Measurements from ENCODE around the gene C16orf96.

C16orf96 gene

DNA sequence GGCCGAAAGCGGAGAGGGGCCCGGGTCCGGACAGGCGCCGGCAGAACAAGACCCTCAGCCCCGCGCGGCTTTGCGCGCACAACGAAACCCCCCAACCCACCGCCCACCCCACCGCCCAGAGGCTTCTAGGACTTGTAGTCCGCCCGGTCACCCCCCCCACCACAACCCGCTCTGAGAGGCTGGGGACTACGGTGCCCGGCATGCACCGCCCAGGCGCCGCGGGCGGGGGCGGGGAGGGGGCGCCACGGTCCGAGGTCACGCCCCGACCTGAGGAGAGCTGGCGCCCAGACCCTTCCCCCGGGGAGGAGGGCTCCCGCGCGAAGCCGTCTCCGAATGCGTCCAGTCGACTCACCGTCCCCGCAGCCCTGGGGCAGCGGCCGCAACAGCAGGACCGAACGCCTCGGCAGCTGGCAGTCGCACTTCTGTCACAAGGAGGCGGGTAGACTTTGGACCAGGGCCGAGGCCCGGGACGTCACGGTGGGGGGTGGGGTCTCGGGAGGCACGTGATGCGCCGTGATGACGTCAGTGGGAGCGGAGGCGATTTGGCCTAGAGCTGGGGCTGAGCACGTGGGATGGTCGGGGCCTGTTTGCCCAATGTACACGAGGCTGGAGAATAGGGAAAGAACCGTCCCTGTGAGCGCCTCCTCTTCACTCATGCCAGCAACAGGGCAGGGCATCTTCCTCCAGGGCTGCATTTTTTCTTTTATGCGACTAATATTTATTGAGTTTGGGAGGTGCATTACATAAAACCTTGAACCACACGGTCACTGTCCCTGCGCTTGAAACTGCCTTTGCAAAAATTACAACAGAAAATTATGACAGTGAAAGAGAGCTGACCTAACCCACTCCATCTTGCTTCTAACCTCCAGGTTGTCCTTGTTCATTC, 17.5 kb upstream of the C16orf96 start, which contains the start of gene CDIP1:
Gene CDIP1 (minus strand): TSS at position 424 of the 886 bp plus-strand sequence. CDS start 24,643 bp downstream, outside the sequence.
- no peaks in the 10 kb centered on the region for H3K9me3 ChIP-seq (ENCODE audit: control insufficient read depth, insufficient read depth, low read depth, low read length)
- H3K36me3 ChIP-seq (ENCODE audit: control insufficient read depth in 2 of 2, insufficient read depth in 1 of 2, low read length in 2 of 2) = peaks cover 0 to 18% of the 10 kb centered on the region in 2 experiments; a peak in 1 of 3 replicates
- H3K4me1 ChIP-seq (ENCODE audit: control insufficient read depth, insufficient read depth, low read length) = no peaks in the 10 kb centered on the region
- H3K27ac ChIP-seq (ENCODE audit: extremely low read depth, low read depth, low read length) = peak within 1 kb of the TSS; percentile 65; the same call in 1 of the 2 replicates
- POLR2A ChIA-PET = interaction anchor here (0.6 to 1.6 kb wide), 9 partner anchors 9 to 605 kb away, joined by 3 to 11 read pairs (median 5); partner anchors contain the start of genes HMOX2 and SEC14L5
- CTCF ChIA-PET = interaction anchor here (0.6 to 2.8 kb wide), 6 partner anchors 10 to 261 kb away, joined by 3 to 21 read pairs (median 4); no protein-coding TSS in a partner anchor
- H3K4me3 ChIP-seq (ENCODE audit: low read depth, low read length) = peak within 1 kb of the TSS; percentile 67
- 0 out of 2 replicates have a peak, but pooled peaks have one; percentile 47 for TF ChIP-seq GFI1B (tag by site-specific recombination; IDR thresholded peaks at IDR 0.05)
- TF ChIP-seq, protein P1, sequence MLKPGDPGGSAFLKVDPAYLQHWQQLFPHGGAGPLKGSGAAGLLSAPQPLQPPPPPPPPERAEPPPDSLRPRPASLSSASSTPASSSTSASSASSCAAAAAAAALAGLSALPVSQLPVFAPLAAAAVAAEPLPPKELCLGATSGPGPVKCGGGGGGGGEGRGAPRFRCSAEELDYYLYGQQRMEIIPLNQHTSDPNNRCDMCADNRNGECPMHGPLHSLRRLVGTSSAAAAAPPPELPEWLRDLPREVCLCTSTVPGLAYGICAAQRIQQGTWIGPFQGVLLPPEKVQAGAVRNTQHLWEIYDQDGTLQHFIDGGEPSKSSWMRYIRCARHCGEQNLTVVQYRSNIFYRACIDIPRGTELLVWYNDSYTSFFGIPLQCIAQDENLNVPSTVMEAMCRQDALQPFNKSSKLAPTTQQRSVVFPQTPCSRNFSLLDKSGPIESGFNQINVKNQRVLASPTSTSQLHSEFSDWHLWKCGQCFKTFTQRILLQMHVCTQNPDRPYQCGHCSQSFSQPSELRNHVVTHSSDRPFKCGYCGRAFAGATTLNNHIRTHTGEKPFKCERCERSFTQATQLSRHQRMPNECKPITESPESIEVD (tag by site-specific recombination; IDR thresholded peaks at IDR 0.05) = peak; percentile 40; the same call in 1 of the 2 replicates
- peak; percentile 36; the same call in 1 of the 2 replicates for TF ChIP-seq ZNF792 (tag by site-specific recombination; IDR thresholded peaks at IDR 0.05)
- no peak for TF ChIP-seq ZNF48 (tag by site-specific recombination; IDR thresholded peaks at IDR 0.05)
- peak; percentile 65; the same call in 1 of the 2 replicates for TF ChIP-seq GLIS1 (tag by site-specific recombination; IDR thresholded peaks at IDR 0.05)
- TF ChIP-seq ZNF677 (tag by site-specific recombination; IDR thresholded peaks at IDR 0.05) = no peak
- TF ChIP-seq ZNF664 (tag by site-specific recombination; IDR thresholded peaks at IDR 0.05) = no peak
- peak; percentile 79 for TF ChIP-seq YY1 (tag by site-specific recombination; IDR thresholded peaks at IDR 0.05)
- TF ChIP-seq ZNF2 (tag by site-specific recombination; IDR thresholded peaks at IDR 0.05) = peak; percentile 87
- TF ChIP-seq SP2 (tag by site-specific recombination; IDR thresholded peaks at IDR 0.05) = peak; percentile 90
- peak; percentile 68; the same call in 1 of the 2 replicates for TF ChIP-seq ZSCAN16 (tag by site-specific recombination; IDR thresholded peaks at IDR 0.05)
- TF ChIP-seq, protein P2, sequence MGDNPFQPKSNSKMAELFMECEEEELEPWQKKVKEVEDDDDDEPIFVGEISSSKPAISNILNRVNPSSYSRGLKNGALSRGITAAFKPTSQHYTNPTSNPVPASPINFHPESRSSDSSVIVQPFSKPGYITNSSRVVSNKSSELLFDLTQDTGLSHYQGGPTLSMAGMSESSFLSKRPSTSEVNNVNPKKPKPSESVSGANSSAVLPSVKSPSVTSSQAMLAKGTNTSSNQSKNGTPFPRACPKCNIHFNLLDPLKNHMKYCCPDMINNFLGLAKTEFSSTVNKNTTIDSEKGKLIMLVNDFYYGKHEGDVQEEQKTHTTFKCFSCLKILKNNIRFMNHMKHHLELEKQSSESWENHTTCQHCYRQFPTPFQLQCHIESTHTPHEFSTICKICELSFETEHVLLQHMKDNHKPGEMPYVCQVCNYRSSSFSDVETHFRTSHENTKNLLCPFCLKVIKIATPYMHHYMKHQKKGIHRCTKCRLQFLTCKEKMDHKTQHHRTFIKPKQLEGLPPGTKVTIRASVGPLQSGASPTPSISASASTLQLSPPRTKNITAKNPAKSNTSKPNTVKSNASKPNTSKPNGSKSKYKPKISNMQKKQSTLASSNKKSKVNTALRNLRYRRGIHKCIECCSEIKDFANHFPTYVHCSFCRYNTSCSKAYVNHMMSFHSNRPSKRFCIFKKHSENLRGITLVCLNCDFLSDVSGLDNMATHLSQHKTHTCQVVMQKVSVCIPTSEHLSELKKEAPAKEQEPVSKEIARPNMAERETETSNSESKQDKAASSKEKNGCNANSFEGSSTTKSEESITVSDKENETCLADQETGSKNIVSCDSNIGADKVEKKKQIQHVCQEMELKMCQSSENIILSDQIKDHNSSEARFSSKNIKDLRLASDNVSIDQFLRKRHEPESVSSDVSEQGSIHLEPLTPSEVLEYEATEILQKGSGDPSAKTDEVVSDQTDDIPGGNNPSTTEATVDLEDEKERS (tag by site-specific recombination; IDR thresholded peaks at IDR 0.05) = no peak; the same call in 1 of the 2 replicates
- TF ChIP-seq, protein P3, sequence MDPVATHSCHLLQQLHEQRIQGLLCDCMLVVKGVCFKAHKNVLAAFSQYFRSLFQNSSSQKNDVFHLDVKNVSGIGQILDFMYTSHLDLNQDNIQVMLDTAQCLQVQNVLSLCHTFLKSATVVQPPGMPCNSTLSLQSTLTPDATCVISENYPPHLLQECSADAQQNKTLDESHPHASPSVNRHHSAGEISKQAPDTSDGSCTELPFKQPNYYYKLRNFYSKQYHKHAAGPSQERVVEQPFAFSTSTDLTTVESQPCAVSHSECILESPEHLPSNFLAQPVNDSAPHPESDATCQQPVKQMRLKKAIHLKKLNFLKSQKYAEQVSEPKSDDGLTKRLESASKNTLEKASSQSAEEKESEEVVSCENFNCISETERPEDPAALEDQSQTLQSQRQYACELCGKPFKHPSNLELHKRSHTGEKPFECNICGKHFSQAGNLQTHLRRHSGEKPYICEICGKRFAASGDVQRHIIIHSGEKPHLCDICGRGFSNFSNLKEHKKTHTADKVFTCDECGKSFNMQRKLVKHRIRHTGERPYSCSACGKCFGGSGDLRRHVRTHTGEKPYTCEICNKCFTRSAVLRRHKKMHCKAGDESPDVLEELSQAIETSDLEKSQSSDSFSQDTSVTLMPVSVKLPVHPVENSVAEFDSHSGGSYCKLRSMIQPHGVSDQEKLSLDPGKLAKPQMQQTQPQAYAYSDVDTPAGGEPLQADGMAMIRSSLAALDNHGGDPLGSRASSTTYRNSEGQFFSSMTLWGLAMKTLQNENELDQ (tag by site-specific recombination; IDR thresholded peaks at IDR 0.05; ENCODE audit: low read depth) = no peak
- no peak for TF ChIP-seq ZNF138 (tag by site-specific recombination; IDR thresholded peaks at IDR 0.05; ENCODE audit: borderline replicate concordance)
- TF ChIP-seq, protein P4, sequence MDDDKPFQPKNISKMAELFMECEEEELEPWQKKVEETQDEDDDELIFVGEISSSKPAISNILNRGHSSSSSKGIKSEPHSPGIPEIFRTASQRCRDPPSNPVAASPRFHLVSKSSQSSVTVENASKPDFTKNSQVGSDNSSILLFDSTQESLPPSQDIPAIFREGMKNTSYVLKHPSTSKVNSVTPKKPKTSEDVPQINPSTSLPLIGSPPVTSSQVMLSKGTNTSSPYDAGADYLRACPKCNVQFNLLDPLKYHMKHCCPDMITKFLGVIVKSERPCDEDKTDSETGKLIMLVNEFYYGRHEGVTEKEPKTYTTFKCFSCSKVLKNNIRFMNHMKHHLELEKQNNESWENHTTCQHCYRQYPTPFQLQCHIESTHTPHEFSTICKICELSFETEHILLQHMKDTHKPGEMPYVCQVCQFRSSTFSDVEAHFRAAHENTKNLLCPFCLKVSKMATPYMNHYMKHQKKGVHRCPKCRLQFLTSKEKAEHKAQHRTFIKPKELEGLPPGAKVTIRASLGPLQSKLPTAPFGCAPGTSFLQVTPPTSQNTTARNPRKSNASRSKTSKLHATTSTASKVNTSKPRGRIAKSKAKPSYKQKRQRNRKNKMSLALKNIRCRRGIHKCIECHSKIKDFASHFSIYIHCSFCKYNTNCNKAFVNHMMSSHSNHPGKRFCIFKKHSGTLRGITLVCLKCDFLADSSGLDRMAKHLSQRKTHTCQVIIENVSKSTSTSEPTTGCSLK (tag by site-specific recombination; IDR thresholded peaks at IDR 0.05) = no peak
- TF ChIP-seq ZNF175 (tag by site-specific recombination; IDR thresholded peaks at IDR 0.05) = no peak
- peak; percentile 92 for TF ChIP-seq ZEB2 (tag by site-specific recombination; IDR thresholded peaks at IDR 0.05)
- TF ChIP-seq ZNF366 (tag by site-specific recombination; conservative IDR thresholded peaks at IDR 0.05) = peak; percentile 49; the same call in 1 of the 2 replicates
- no peak for TF ChIP-seq ZNF423 (tag by site-specific recombination; IDR thresholded peaks at IDR 0.05)
- TF ChIP-seq, protein P5, sequence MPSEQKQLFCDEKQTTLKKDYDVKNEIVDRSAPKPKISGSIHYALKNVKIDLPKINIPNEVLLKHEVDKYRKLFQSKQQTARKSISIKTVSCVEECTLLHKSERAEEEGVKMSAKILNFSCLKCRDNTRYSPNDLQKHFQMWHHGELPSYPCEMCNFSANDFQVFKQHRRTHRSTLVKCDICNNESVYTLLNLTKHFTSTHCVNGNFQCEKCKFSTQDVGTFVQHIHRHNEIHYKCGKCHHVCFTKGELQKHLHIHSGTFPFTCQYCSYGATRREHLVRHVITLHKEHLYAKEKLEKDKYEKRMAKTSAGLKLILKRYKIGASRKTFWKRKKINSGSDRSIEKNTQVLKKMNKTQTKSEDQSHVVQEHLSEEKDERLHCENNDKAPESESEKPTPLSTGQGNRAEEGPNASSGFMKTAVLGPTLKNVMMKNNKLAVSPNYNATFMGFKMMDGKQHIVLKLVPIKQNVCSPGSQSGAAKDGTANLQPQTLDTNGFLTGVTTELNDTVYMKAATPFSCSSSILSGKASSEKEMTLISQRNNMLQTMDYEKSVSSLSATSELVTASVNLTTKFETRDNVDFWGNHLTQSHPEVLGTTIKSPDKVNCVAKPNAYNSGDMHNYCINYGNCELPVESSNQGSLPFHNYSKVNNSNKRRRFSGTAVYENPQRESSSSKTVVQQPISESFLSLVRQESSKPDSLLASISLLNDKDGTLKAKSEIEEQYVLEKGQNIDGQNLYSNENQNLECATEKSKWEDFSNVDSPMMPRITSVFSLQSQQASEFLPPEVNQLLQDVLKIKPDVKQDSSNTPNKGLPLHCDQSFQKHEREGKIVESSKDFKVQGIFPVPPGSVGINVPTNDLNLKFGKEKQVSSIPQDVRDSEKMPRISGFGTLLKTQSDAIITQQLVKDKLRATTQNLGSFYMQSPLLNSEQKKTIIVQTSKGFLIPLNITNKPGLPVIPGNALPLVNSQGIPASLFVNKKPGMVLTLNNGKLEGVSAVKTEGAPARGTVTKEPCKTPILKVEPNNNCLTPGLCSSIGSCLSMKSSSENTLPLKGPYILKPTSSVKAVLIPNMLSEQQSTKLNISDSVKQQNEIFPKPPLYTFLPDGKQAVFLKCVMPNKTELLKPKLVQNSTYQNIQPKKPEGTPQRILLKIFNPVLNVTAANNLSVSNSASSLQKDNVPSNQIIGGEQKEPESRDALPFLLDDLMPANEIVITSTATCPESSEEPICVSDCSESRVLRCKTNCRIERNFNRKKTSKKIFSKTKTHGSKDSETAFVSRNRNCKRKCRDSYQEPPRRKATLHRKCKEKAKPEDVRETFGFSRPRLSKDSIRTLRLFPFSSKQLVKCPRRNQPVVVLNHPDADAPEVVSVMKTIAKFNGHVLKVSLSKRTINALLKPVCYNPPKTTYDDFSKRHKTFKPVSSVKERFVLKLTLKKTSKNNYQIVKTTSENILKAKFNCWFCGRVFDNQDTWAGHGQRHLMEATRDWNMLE (tag by site-specific recombination; conservative IDR thresholded peaks at IDR 0.05; ENCODE audit: low read depth) = peak; percentile 69
- peak; percentile 47; the same call in 1 of the 2 replicates for TF ChIP-seq ZNF146 (tag by site-specific recombination; IDR thresholded peaks at IDR 0.05)

All from HEK293 (cell line).